Panc1 (cell line): ENCODE measurements around the gene SLC29A2.

ENCODE experiments used
- CTCF ChIP-seq: fragments of 450-650 bp; IDR thresholded peaks from 2 replicates; pipeline ENCODE4 v1.5.1; 2017; ENCODE audit warnings: mild to moderate bottlenecking
- POLR2AphosphoS5 ChIP-seq: IDR thresholded peaks from 2 replicates; pipeline ENCODE4 v1.6.1; 2012; ENCODE audit warnings: mild to moderate bottlenecking, low read depth, low read length, moderate library complexity
- REST ChIP-seq, 2 experiments: IDR thresholded peaks; 2 replicates each; pipeline ENCODE4 v1.6.1; 2011 to 2012; ENCODE audit warnings: low read depth in 2 of 2, control low read depth in 1 of 2, low read length in 1 of 2, mild to moderate bottlenecking in 1 of 2, moderate library complexity in 1 of 2; ENCODE audit not compliant: insufficient read depth in 1 of 2
- SIN3A ChIP-seq: IDR thresholded peaks from 2 replicates; pipeline ENCODE4 v1.6.1; 2012; ENCODE audit warnings: low read depth, mild to moderate bottlenecking, low read length, moderate library complexity, borderline replicate concordance; ENCODE audit not compliant: insufficient read depth

- TF ChIP-seq CTCF = no peak
- peak; percentile 32; the same call in 1 of the 2 replicates for TF ChIP-seq POLR2AphosphoS5
- TF ChIP-seq SIN3A = no peak
- no peak for TF ChIP-seq REST (IDR thresholded peaks at IDR 0.05; ENCODE audit: insufficient read depth in 1 of 2, low read depth in 2 of 2, low read length in 1 of 2)
These were observed 58.8 kb downstream of the SLC29A2 start for GRCh38 chr11:66312549-66313320.
